NCI-H526 (cell line): ENCODE data around the gene ROBO4.

Source experiments
- DNase-seq, 2 experiments: peaks; one replicate each; lab custom pipeline; 2025; lab: John Stamatoyannopoulos, UW

ROBO4 gene

DNA sequence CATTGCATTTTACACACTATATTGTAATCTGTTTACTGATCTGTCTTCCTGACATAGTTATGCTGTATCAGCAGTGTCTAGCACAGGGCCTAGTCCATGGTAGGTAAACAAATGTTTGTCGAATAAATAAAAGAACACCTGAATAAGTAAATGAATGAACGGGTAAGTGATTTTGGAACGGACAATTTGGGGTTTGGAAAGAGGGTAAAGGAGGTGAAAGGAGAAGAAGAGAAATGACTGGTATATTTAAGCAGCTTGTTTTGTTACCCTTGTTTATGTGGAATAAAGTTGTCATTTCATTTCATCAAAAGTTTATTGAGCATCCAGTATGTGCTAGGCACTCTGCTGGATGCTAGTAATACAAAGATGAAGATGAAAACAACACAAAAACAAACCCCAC lies 21.3 kb upstream of the ROBO4 start, which contains the start of gene HEPN1:
Gene HEPN1, plus strand, starts transcription at position 301 of the 400 bp plus-strand sequence.
- DNase-seq: no peak

DNA sequence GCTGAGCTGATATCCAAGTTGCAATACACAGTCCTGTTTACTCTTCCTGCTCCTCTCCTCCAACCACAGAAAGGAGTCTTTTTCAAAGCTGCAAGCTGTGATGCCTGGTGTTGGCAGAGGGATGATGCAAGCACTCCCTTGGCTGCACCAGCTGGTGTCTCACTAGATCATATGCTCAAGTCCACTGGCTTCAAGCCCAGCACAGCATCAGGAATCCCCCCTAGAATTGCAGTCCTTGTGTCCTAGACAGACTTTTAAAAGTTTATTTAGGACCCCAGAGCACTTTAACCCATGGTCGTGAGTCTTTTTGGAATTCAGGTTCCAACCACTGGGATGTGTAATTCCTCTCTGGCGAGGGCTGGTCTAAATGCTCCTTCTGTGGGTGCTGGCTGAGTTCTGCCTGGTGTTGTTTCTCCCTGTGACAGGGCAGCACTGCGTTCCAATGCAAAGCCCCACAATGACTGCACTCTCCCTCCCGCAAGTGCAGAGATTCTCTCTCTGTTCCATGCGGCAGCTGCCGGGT lies 19.5 kb upstream of the ROBO4 start:
- DNase-seq: no peak

DNA sequence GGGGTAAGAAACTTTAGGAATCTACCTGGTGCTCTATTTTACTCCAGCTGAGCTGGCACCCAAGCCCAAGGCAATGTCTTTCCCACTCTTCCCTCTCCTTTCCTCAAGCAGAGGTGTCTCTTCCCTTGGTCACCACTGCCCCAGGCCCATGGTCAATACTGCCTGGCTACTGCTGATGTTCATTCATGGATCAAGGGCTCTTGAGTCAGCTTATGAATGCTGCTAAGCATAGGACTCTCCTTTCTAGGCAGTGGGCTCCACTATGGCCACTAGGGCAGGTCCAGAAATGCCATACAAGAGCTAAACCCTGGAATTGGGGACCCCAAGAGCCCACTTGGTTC lies 18.7 kb upstream of the ROBO4 start:
- no peak for DNase-seq

DNA sequence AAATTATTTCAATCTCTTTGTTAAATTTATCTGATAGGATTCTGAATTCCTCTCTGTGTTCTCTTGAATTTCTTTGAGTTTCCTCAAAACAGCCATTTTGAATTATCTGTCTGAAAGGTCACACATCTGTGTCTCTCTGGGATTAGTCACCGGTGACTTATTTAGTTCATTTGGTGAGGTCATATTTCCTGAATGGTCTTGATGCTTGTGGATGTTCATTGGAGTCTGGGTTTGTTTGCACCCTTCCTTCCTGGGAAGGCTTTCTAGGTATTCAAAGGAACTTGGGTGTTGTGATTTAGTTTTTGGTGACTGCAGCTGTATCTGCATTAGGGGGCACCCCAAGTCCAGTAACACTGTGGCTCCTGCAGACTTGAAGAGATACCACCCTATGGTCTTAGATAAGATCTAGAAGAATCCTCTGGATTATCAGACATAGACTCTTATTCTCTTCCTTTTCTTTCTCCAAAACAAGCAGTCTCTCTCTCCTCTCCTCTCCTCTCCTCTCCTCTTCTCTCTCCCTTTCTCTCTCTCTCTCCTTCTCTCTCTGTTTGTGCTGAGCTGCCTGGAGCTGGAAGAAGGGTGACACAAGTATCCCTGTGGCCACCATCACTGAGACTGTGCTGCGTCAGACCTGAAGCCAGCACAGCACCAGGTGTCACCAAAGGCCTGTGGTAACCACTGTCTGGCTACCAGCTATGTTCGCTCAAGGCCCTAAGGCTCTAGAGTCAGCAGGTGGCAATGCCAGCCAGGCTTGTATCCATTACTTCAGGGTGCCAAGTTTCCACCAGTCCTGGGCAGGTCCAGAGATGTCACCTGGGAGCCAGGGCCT lies 18.1 kb upstream of the ROBO4 start:
- DNase-seq: no peak

DNA sequence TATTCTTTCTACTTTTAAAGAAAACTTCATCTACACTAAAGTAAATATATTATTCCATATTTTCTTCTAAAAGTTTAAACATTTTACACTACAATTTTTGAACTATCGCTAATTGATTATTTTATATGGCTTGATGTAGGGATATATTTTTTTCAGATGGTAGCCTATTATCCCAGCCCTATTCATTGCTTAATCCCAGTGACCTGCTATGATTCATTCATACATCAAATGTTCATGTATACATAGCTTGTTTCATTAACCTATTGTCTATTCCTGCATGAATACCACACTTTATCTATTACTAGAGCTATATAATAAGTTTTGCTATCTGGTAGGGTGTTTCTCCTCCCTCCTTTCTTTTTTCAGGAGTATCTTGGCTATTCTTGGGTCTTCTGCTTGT lies 5.0 kb upstream of the ROBO4 start:
- no peak for DNase-seq

DNA sequence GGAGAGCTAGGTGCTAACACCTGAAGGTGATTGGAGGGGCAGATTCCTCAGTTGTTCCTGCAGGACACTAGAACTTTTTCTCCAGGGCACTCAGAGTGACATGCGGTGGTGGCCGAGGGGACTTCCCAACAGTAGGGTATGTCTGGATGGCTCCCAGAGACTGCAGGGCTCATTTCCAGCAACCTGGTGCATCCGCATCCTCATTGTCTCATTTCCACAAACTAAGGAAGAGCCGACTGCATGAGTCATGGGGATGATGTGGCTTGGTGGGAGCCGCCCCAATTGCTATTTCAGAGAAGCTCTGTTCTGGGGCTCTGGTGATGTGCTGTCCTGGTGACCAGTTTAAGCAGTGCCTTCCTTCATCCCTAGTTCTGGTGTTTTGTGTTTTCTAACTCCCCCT lies 2.8 kb upstream of the ROBO4 start:
- no peak for DNase-seq

DNA sequence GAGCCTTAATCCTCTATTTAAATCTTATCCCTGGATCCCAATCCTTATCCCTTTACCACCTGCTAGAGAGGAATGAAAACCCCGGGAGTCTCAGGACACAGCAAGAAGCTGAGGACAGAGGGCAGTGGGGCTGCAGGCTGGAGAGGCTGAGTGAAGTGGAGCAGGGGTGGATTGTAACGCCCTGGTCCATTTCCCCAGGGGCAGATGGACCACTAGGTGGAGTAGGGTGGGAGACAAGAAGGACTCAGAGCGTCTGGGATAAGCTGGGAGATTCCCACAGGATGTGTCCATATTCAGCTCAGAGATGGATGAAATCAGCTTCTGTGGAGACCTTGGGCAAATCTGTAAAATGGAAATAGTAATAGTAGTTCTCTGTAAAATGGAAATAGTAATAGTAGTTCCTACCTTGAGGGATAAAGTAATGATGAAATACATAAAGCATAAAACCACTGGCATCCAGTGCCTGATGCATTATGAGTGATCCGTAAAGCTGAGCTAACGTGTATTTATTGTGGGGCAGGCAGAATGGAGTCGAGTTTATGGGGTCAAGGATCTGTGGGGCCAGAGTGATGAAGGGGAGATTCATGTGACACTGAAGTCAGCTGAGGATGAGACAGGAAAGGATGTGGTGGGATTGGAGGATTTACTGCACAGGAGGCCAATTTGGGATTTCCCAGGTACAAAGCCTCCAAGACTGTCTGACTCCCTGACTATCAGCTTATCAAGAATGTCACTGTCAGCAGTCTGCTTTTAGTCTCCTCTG lies 1.9 kb upstream of the ROBO4 start:
- DNase-seq: no peak

DNA sequence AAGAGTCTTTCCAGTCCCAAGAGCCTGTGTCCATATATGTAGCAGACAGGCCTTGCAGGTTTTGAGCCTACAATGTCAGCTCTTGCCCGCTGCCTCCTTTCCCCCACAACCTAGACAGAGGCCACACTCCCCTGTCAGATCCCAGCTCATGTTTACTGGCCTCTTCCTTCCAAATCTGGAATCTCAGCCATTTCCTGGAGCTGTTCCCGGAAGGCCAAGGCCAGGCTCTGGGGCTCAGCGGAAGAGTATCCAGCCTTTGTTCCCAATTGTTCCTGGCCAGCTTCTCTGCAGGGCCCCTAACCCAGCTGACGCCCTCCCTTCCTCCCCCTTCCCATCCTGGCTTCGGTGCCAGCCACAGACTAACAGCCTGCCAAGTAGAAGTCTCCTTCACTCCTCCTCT lies 1.0 kb upstream of the ROBO4 start:
- DNase-seq: no peak

DNA sequence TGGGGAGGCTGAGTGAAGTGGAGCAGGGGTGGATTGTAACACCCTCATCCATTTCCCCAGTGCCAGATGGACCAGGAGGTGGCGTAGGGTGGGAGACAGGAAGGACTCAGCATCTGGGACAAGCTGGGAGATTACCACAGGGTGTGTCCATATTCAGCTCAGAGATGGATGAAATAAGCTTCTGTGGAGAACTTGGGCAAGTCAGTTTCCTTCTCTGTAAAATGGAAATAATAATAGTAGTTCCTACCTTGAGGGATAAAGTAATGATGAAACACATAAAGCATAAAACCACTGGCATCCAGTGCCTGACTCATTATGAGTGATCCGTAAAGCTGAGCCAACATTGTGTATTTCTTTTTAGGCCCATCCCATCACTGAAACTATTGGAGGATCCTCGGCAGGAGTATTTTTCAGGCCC lies 607 bp upstream of the ROBO4 start:
- DNase-seq: no peak

DNA sequence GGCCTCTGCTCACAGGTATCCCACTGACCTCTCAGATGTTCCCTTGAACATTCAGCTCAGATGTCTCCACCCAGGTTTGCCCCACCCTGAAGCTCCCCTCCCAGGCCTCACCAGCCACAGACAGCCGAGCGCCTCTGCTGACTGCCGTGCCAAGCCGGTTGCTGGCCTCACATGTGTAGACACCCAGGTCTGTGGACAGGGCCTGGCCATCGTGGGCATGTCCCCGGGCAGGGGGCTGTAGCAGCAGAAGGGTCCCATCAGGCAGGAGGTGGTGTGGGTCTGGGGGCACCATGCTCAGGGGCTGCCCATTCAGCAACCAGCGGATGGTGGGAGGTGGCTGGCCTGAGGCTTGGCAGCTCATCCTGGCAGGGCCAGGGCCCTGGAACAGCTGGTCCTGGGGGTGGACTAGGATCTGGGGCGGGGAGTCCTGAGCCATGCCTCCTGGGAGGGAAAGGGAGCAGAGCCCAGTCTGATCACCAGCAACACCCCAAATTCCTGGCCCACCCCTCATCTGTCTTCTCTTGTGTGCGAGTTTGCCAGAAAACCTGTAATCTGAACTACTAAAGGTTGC lies 759 bp downstream of the ROBO4 start:
- DNase-seq: no peak

DNA sequence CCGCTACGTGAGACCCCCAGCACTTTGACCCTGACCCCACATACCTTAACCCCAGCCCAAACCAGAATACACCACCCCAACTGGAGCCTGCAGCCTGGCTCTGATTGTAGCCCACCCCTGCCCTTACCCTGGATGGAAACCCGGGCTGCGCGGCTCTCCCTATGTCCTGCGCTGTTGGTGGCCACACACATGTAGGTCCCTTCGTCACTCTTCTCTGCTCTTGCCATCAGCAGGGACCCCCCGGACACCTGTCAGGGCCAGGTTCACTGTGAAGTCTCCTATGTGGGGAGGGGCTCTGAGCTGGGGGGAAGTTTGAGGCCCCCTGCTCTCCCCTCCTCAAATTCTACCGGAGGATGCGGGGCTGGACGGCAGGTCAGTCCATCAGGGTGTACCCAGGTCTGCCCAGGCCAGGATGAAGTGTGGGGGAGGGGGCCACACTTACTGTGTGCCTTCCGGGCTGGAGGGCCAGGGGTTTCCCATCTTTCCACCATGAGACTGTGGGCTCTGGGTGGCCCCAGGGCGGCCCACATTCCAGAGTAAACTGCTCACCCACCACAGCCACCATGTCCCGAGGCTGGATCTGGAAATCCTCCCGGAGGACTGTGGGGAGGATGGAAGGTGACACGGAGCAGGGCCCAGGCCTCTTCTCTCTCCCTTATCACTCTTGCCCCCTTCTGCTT lies 1.5 kb downstream of the ROBO4 start:
- no peak for DNase-seq

DNA sequence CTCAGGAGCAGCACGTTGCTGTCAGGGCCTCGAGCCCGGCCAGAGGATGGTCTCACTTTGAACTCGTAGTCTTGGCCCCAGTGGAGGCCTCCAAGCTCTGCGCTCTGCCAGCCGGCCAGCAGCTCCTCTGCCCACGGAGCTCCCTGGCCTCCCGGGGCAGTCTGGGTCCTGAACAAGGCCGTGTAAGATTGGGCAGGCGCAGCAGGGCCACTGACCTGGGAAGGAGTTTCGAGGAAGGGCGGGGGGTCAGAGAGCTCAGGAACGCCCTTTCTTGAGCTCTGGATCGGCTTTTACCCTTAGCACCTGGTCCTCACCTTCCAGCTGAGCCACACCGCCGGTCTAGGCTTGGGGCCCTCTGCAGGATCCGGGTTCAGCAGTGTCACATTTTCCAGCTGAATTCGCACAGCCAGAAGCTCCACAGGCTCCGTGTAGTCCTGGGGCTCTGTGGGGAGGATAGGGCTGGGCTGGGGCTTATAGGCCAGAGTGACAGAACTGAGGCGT lies 2.1 kb downstream of the ROBO4 start:
- DNase-seq: no peak

DNA sequence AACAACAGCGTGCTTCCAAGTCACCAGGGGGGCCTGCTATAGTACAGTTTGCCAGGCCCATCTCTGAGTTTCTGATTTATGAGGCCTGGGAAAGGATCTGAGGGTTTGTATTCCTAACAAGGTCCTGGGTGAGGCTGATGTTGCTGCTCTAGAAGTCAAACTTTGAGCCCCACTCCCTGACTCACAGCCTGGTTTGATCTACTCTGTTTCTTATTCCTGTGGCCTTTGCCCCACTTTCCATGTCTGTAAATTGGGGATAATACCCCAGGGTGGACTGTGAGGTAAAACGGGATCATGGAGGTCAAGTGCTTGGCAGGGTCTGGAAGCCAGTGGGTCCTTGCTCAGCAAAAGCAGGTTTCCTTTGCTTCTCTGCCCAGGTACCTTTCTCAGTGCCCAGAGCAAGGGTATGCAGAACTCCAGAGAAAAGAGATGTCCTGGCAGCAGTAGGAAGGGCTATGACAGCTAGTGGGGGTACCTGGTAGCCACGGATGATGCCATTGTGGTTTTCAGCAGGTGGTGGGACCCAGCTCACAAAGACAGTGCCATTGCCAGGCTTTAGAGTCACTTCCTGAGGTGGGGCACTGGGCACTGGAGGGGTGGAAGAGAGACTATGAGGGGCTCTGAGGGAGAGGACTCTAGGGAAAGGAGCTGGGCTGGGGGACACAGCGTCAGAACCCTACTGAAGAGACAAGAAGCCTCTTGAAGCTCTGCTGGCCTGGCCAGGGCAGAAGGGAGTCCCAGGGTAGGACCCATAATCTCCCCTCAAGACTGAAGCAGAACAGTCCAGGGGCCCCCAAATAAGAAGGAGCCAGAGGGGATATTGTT lies 2.8 kb downstream of the ROBO4 start:
- no peak for DNase-seq

DNA sequence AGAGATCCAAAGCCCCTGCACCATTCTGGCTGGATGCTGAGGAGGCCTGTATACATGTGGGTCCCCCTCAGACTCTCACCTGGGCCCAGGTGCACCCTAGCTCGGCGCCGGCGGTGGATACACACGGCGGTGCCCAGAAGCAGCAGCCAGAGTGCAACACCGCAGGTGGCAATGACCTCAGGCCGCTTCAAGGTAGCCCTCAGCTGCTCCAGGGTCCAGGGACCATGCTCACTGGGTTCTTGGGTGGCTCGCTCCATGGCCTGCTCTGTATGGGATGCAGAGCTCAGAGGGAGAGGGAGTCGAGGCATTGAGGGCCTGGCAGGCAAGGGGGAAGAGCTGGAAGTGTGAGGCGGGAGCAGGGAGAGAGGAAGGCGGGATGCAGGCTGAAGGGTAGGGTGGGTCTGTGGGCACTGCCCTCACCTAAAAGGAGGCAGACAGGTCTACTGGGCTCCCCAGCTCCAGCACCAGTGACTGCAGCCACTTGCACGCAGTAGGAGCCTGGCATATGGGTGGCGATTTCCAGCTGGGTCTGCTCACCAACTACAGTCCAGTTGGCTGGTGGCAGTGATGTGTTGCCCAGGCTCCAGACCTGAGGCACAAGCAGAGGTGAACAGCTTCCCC lies 3.8 kb downstream of the ROBO4 start:
- DNase-seq: no peak

DNA sequence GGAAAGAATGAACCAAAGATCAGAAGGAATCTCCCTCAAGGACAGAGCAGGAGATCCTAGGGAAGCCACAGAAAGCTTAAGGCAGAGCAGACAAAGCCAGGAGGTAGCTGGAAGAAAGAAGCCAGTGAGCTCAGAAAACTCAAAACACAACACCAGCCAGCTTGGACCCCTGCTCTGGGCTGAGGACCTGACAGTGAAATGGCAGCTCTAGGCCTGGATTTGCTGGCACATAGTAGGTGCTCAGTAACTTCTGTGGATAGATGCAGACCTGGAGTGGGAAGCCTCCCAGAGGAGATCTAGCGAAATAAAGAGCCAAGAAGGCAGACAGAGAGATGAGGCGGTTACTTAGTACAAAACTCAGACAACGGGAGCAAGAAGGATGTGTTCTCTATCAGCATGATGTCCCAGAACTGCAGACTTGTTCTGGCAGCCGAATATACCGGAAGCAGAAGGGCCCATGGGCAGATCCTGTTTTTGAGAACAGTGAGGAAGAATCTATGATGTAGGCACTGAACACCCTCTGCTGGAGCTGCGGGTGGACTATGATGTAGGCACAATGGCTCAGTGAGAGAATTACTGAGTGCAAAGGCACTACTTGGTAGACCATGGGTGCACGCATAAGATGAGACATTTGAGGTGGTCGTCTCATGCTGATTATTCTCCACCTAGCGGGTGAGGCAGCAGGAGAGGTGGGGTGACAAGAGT lies 4.8 kb downstream of the ROBO4 start:
- DNase-seq: no peak

DNA sequence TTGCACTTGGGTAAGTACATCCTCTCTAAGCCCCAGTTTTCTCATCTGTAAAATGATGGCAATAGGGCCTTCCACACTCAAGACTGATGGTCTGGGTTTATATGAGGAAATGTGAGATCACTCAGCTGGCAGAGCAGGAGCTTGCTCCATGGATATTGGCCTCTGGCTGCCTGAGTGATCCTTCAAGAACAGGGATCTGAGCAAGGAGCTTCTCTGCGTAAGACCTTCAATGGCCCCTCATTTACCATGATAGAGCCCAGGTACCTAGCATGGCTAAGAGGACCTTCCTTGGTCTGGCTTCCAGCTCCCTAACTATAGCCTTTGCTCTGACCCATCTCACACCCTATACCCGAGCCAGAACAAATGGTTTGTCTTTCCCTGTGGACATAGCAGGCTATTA lies 5.5 kb downstream of the ROBO4 start:
- DNase-seq: no peak

DNA sequence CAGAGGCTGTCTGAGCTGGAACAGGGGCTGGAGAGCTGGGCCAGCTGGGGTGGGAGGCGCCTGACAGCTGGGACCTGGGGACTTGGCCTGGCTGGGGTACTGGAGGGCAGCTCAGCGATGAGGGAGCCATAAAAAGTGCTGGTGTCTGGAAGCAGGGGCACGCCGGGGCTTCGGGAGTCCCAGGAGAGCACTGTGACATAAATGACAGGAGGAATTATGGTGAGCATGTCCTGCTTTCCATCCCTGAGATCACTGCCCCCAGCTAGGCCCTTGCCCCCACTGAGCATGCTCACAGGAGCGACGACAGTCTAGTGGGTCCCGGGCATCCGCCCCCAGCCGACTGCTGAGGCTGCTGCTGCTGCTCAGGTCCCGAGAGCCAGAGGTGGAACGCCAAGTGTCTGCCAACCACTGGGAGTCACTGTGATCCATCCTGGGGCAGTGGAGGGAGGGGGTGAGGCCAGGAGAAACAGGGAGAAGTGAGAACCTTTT lies 6.2 kb downstream of the ROBO4 start:
- no peak for DNase-seq

DNA sequence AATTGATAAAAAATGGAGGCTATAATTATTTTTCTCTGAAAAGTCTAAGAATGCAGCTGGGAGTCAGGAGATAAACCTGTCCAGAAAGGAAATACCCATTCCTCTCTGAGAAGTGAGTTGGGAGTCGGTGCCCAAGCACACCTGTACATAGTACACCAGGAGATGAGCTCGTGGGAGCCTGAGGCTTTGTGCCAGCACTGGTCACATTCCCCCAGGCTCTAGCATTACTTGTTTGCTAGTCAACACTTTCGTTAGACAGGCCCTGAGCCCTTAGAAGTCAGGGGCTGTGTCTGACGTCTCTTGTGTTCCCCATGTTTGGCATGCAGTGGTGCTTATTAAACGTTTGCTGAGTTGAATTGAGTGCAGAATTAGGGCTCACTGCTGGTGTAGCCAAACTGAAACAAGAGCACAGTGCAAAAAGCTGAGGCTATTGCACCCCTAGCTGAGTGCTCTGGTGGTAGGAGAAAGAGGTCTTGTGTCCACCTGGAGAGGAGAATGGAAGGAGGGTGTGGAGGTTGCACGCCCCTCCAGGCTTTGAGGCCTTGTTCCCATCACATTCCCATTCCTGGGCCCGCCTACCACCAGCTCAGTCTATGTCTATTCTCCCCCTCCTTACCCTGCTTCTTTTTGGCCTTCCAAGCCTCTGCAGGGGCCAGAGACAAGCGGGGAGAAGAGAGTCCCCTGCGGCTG lies 6.8 kb downstream of the ROBO4 start:
- DNase-seq: no peak

DNA sequence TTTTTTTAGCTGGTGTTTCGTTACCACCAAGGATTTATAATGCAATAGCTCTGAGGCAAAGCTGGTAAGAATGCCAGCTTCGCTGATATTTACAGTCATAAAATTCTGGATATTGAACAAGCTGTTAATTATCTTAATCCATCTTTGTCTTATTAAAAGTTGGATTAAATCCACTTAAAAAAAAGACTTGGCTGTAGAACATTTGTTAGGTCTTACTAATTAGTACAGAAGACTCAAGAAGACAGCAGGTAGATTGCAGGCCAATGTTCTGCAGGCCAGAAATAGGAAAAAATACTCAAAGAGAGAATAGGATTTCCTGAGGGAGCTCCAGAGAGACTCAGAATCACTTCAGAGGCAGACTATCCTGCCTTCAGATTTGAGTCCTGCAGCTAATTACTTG lies 7.5 kb downstream of the ROBO4 start:
- no peak for DNase-seq
